HG03108 (cell line): Measurements from ENCODE around the gene VPS26A.
A peak's percentile ranks its signal among the peaks of the same experiment; 100 is the strongest.

Experiments
- ATAC-seq: cut with Tn5 transposase; IDR thresholded peaks from one replicate; pipeline ENCODE4 v1.9.1; 2021; ENCODE audit warnings: moderate library complexity; ENCODE audit not compliant: unreplicated experiment

The VPS26A gene

GRCh38 chr10:69123747-69124562, at the start of gene VPS26A:
TSS of gene VPS26A (plus strand) at chr10:69124178. CDS start at chr10:69124278, 100 bp downstream.
- ATAC-seq, result peak; percentile 82

- ATAC-seq, result no peak
Observed at GRCh38 chr10:69074532-69074931, 49.4 kb upstream of the VPS26A start.

- no peak for ATAC-seq
Observed at GRCh38 chr10:69075431-69075830, 48.5 kb upstream of the VPS26A start.

- no peak for ATAC-seq
Observed at GRCh38 chr10:69078311-69078710, 45.7 kb upstream of the VPS26A start.

- ATAC-seq, result no peak
Observed at GRCh38 chr10:69080226-69080625, 43.8 kb upstream of the VPS26A start.

- no peak for ATAC-seq
Observed at GRCh38 chr10:69086001-69086509, 37.9 kb upstream of the VPS26A start.

GRCh38 chr10:69087590-69088470, 36.1 kb upstream of the VPS26A start, which contains the start of gene SRGN:
TSS of gene SRGN (plus strand) at chr10:69088103. CDS start at chr10:69088158, 55 bp downstream.
- peak; percentile 62 for ATAC-seq

GRCh38 chr10:69088471-69088769, 35.6 kb upstream of the VPS26A start:
- no peak for ATAC-seq

GRCh38 chr10:69088801-69089501, 35.0 kb upstream of the VPS26A start:
- no peak for ATAC-seq

- peak; percentile 31 for ATAC-seq
Observed at GRCh38 chr10:69089638-69090599, 34.1 kb upstream of the VPS26A start.

- ATAC-seq, result no peak
Observed at GRCh38 chr10:69090685-69091084, 33.3 kb upstream of the VPS26A start.

GRCh38 chr10:69091143-69091651, 32.8 kb upstream of the VPS26A start:
- no peak for ATAC-seq

- no peak for ATAC-seq
Observed at GRCh38 chr10:69092959-69093850, 30.8 kb upstream of the VPS26A start.

- no peak for ATAC-seq
Observed at GRCh38 chr10:69093933-69094332, 30.0 kb upstream of the VPS26A start.

GRCh38 chr10:69096045-69096444, 27.9 kb upstream of the VPS26A start:
- ATAC-seq, result no peak

- ATAC-seq, result no peak
Observed at GRCh38 chr10:69097729-69098128, 26.2 kb upstream of the VPS26A start.

GRCh38 chr10:69100136-69100872, 23.7 kb upstream of the VPS26A start:
- no peak for ATAC-seq

- ATAC-seq, result no peak
Observed at GRCh38 chr10:69101451-69102095, 22.4 kb upstream of the VPS26A start.
